GM19455 (cell line): ENCODE data around the gene FOLH1.
"Not testable (repeated sequence)": the region's sequence is repeated elsewhere in the genome, so short reads cannot be mapped to it uniquely, and the experiment has no call there.

ENCODE experiments used
- ATAC-seq: cut with Tn5 transposase; IDR thresholded peaks from one replicate; pipeline ENCODE4 v1.9.1; 2021; ENCODE audit not compliant: unreplicated experiment

The FOLH1 gene

DNA sequence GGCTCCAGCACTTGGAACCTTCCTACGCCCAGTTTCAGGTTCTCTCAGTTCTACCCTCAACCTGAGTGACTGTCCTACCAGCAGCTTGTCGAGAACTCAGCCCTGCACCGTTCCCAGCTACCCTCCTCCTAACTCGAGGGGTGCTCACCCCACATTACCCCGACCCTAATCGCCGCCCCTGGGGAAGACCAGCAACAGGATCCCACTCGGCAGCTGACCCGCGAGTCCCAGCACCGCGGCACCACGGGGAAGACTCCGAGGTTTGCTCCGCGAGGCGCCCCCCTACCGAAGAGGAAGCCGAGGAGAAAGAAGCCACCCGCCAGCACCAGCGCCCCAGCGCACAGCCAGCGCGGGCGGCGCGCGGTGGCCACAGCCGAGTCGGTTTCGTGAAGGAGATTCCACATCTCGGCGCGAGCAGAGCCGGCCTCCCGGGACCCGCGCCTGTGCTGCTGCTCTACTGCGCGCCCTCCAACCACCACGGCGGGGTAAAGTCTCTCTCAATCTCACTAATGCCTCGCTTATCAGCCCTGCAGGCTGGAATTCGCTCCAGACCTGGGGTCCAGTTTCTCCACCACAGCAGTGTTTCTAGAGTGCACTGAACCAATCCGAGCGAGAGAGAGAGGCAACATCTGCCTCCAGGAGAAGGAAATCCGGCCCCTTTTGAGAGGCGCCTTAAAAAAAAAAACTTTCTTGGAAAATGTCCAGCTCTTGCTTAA, at the start of gene FOLH1:
TSS of gene FOLH1 (minus strand) at position 597 of the 716 bp plus-strand sequence. CDS start at position 404, 193 bp downstream.
- no peak for ATAC-seq

DNA sequence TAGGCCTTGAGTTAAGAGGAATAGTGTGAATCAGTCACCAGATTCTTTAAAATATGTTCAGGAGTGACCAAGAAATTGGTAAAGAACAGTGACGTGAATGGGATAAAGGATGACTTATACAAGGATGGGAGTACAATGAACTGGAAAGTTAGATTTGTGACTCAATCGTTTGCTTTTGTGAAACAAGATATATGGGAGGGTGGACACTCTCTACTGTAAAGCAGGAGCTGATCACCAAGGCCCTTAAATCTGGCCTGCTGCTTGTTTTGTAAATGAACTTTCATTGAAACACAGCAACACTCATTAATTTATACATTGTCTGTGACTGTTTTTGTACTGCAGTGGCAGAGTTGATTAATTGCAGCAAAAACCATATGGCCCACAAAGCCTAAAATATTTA, 46.7 kb upstream of the FOLH1 start:
- not testable (repeated sequence) for ATAC-seq

DNA sequence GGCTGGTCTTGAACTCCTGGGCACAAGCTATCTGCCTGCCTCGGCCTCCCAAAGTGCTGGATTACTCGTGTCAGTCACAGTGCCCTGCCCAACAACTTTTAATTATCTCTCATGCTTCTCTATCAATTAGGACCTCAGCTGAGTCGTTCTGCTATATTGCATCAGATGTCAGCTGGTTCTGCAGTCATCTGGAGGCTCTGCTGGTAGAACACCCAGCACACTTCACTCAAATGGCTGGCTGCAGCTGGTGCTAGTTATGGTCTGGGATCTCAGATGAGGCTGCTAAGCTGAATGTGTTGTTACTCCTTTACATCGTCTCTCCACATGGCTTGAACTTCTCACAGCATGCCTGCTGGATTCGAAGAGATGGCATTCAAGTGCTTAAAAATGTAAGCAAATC, 42.8 kb upstream of the FOLH1 start:
- not testable (repeated sequence) for ATAC-seq

GRCh38 chr11:49250398-49251115, 42.2 kb upstream of the FOLH1 start:
- ATAC-seq = not testable (repeated sequence)

DNA sequence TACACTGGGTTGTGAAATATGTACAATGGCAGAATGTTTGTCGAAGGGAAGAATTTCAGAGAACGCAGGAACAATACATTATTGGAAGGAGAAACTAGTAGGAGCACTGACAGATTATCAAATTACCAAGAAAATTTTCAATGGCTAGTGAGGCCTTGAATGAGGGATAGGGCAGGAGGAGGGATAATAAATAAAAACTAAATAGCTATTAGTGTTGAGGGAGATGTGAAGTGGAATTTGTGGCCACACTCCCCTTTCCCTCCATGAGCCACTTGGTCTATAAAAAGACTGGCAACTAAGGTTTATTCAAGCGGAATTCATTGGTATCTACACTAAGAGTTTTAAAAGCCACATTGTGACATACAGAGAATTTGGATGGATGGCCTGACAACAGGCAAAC, 41.0 kb upstream of the FOLH1 start:
- ATAC-seq = not testable (repeated sequence)

DNA sequence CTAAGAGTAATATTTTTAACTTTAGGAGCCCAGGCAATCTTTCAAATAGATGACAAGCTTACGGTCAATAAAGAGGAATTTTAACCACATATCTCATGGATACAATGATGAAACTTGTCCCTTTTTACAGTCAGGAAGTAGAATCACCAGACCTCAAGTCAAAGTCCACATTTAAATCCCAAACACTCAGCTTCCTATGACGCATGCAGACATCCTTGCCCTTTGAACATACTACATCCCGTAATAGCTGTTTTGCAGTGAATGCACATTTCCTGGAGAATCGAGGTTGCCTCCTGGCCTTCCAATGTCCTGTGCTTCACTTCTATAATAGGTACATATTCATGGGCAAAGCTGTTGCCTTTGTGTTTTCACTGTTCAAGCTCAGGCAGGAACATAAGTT, 25.3 kb upstream of the FOLH1 start:
- not testable (repeated sequence) for ATAC-seq

GRCh38 chr11:49233019-49233418, 24.6 kb upstream of the FOLH1 start:
- ATAC-seq = not testable (repeated sequence)

- ATAC-seq = not testable (repeated sequence)
These were observed 23.3 kb upstream of the FOLH1 start for GRCh38 chr11:49231725-49232124.

- not testable (repeated sequence) for ATAC-seq
These were observed 22.1 kb upstream of the FOLH1 start for GRCh38 chr11:49230534-49230933.

GRCh38 chr11:49230001-49230400, 21.6 kb upstream of the FOLH1 start:
- ATAC-seq = not testable (repeated sequence)

DNA sequence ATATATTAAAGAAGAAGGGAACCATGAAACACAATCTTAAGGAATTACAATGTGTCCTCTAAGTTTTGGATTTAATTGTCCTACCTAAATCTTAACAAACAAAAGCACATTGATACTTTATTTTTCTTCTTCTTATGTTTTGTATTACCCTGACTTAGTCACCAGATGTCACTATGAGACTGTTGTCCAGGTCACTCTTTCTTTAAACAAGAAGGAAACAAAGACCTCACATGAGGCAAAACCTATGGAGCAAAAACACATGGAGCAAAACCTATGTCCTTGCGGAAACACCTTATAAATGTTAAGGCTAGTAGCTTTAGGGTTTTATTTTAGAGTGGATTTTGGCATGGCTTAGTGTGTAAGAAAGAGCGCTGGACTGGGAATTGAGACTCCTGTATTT, 20.7 kb upstream of the FOLH1 start:
- ATAC-seq = not testable (repeated sequence)

GRCh38 chr11:49225255-49225785, 16.9 kb upstream of the FOLH1 start:
- ATAC-seq = not testable (repeated sequence)

GRCh38 chr11:49221112-49221511, 12.7 kb upstream of the FOLH1 start:
- no peak for ATAC-seq

- ATAC-seq = no peak
These were observed 4.7 kb upstream of the FOLH1 start for GRCh38 chr11:49213026-49213560.

DNA sequence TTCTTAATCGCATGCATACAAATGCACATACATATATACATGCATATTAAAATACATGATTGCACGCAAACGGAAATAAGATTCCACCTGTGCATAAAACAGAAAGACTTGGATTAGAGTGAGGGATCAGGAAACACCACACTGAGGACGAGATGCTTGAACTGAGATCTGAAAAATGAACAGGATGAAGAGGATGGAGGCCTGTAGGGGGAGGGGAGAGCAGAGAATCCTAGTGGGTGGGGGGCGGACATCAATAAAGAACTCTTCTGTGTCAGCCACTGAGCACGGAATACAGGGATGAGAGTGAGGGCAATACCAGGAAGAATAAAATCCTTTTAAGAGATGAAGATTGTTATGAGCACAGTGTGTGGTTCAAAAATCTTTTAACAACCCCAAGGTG, 1.4 kb downstream of the FOLH1 start:
- not testable (repeated sequence) for ATAC-seq

DNA sequence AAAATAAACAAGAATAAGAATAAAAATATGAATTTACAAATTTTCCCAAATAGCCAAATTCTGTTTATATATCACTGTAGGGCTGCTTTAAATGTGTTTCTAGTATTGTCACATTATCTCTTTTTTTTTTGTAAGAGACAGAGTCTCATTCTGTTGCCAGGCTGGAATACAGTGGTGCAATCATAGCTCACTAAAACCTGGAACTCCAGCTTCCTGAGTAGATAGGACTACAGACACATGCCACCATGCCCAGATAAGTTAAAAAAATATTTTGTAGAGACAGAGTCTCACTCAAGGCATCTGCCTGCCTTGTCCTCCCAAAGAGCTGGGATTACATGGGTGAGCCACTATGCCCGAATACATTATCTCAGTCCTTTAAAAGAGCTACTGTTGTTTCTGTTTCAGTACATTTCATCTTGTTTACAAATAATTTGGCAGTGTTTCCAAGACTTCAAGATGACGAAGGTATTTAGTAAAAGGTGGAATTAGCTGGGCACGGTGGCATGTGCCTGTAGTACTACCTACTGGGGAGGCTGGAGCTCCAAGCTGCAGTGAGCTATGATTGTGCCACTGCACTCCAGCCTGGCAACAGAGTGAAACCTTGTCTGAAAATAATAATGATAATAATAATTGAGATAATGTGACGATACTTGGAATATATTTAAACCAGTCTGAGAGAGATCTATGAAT, 6.0 kb downstream of the FOLH1 start:
- no peak for ATAC-seq

DNA sequence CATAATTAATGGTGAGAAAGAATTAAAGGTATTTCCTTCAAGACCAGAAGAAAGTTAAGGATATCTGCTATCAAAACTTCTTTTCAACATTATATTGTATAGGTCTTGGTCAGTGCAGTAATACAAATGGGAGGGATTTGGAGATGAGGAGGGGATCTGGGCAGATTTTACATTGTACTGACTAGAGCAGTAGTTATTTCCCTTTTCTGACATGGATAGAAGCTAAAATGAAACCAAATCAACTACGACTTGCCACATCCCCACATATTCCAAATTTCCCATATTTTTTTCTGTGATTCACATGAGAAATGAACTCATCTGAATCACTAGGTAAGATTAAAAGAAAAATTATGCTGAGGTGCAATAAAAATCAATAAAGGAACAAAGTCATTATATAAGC, 11.6 kb downstream of the FOLH1 start:
- not testable (repeated sequence) for ATAC-seq

DNA sequence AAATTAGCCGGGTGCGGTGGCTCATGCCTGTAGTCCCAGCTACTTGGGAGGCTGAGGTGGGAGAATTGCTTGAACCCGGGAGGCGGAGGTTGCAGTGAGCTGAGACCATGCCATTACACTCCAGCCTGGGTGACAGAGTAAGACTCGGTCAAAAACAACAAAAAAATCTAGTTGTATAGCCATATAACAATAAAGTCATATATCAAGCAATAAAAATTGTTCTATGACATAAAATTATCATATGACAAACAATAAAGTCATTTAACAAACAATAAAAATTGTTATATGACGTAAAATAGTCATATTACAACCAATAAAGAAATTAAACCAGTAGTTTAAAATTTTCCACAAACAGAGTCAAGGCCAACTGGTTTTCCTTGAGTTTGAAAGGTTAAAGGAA, 12.4 kb downstream of the FOLH1 start:
- not testable (repeated sequence) for ATAC-seq

GRCh38 chr11:49190287-49190686, 18.1 kb downstream of the FOLH1 start:
- ATAC-seq = not testable (repeated sequence)

DNA sequence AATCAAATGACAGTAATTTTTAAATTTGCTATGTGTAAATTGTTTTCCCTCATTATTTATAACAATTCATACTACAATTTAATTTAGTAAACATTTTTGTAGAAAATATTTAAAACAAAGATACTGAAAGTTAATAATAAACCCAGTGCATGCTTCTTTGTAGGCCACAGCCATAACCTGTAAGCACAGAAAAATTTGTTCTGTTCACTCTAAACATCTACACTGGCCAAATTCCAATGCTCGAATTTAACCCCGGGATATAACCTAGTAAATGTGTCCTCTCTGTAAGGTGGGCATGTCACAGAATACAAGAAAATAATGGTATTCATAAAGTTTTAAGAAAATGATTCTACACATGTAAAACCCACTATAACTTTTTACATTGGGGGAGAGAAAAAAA, 22.2 kb downstream of the FOLH1 start:
- ATAC-seq = not testable (repeated sequence)

DNA sequence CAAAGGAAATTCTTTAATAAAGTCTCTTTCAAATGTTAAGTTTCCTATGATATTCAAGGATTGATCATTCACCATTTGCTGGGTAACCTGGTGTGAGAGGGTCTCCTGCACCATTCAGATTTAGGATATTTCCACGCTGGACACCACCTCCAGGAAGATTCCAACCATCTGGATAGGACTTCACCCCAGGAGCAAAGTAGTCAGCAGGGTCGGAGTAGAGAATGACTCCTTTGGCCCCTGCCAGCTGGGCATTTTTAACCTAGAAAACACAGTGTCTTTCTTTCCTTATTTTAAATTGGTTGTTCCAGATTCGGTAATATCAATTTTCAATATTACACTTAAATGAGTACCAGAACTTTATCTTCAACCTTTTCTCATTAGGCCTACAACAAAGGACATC, 22.8 kb downstream of the FOLH1 start:
- not testable (repeated sequence) for ATAC-seq
